Fibroblast of gingiva (primary cell): ENCODE results near the gene AMBP.
"Not testable (repeated sequence)": the region's sequence is repeated elsewhere in the genome, so short reads cannot be mapped to it uniquely, and the experiment has no call there.

ENCODE experiments used
- DNase-seq: peaks from one replicate; pipeline ENCODE4 v3.0.0-alpha.2; 2011; ENCODE audit warnings: low read depth

The AMBP gene

GRCh38 chr9:114050646-114051045 is 27.5 kb downstream of the AMBP start:
- no peak for DNase-seq

- DNase-seq, result no peak
Observed at GRCh38 chr9:114050226-114050568, 27.9 kb downstream of the AMBP start.

DNA sequence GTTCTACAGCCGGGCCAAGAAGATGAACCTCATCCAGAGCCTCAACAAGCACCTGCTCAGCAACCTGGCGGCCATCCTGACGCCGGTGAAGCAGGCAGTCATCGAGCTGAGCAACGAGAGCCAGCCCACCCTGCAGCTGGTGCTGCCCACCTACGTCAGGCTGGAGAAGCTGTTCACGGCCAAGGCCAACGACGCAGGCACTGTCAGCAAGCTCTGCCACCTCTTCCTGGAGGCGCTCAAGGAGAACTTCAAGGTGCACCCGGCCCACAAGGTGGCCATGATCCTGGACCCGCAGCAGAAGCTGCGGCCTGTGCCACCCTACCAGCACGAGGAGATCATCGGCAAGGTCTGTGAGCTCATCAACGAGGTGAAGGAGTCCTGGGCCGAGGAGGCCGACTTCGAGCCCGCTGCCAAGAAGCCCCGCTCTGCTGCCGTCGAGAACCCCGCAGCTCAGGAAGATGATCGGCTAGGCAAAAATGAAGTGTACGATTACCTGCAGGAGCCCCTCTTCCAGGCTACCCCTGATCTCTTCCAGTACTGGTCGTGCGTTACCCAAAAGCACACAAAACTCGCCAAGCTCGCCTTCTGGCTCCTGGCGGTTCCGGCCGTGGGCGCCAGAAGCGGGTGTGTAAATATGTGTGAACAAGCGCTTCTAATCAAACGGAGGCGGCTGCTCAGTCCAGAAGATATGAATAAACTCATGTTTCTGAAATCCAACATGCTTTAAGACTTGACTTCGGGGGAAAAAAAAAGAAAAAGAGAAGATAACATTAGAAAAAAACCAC is 28.5 kb downstream of the AMBP start:
- no peak for DNase-seq

GRCh38 chr9:114048533-114049415 is 29.3 kb downstream of the AMBP start:
- no peak for DNase-seq

- DNase-seq, result no peak
Observed at GRCh38 chr9:114047717-114048116, 30.4 kb downstream of the AMBP start.

DNA sequence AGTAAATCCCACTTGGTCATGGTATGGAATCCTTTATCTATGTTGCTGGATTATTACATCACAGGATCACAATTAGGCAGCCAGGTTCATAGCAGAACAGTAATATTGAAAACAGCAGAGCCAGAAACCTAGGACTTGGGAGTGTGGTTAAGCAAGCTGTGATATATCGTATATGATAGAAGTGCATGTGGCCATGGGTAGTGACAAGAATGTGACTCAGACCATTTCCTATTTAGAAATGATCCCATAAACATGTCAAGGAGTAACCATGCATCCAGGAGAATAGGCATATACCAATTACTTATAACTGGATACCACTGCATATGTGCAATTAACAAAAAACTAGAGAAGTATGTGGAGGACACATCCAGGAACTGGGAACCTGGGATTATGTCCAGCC is 31.2 kb downstream of the AMBP start:
- DNase-seq, result no peak

DNA sequence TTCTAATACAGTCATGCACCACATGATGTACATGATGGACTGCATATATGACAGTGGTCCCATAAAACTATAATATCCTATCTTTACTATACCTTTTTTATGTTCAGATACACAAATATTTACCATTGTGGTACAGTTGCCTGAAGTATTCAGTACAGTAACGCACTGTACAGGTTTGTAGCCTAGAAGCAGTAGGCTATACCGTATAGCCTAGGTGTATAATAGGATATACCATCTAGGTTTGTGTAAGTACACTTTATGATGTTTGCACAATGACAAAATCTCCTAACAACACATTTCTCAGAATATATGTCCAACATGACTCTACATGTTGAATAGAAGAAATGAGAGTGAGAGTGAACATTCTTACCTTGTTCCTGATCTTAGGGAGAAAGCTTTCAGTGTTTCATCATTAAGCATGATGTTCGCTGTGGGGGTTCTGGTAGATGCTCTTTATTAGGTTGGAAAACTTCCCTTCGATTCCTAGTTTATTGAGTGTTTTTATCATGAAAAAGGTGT is 31.8 kb downstream of the AMBP start:
- DNase-seq, result no peak

- DNase-seq, result not testable (repeated sequence)
Observed at GRCh38 chr9:114043660-114044059, 34.4 kb downstream of the AMBP start.

- no peak for DNase-seq
Observed at GRCh38 chr9:114039484-114039883, 38.6 kb downstream of the AMBP start.

- DNase-seq, result no peak
Observed at GRCh38 chr9:114038724-114039313, 39.3 kb downstream of the AMBP start.

GRCh38 chr9:114037961-114038723 is 40.0 kb downstream of the AMBP start:
- DNase-seq, result no peak

- no peak for DNase-seq
Observed at GRCh38 chr9:114037249-114037648, 40.9 kb downstream of the AMBP start.

- no peak for DNase-seq
Observed at GRCh38 chr9:114035845-114036801, 42.0 kb downstream of the AMBP start.

- DNase-seq, result no peak
Observed at GRCh38 chr9:114035221-114035844, 42.8 kb downstream of the AMBP start.

DNA sequence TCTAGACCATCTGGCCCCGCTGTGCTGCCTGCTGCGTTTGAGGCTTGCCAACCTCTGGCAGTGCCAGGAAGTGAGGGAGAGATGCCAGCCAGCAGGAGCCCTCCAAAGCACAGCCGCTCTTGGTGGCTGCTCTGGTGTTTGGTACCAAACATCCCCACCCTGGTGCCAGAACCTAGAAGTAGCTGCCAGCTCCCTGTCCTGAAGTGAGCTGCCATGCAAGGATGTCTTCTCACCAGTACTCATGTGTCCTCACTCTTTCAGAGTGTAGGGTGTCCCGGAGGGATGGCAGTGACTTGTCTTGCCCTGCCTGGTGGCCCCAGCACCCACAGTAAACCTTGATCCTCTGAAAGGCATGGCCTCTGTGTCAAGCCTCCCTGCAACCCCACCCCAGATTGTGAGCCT is 43.4 kb downstream of the AMBP start:
- no peak for DNase-seq

DNA sequence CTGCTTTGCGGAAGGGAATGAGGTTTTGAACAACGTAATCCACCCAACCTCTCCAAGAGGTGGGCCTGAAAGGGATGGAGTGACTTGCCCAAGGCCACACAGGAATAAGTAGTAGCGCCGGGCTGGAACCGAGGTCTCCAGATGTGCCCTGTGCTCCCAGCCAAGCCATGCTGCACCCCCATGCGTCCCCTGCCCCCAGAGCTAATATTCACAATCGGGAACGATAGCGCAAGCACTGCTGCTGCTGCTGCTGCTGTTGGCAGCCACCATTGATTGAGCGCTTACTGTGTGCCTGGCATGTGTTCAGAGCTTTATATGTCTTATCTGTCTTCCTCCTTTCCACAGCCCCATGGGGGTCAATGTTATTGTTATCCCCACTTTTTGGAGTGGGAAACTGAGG is 43.9 kb downstream of the AMBP start:
- no peak for DNase-seq

DNA sequence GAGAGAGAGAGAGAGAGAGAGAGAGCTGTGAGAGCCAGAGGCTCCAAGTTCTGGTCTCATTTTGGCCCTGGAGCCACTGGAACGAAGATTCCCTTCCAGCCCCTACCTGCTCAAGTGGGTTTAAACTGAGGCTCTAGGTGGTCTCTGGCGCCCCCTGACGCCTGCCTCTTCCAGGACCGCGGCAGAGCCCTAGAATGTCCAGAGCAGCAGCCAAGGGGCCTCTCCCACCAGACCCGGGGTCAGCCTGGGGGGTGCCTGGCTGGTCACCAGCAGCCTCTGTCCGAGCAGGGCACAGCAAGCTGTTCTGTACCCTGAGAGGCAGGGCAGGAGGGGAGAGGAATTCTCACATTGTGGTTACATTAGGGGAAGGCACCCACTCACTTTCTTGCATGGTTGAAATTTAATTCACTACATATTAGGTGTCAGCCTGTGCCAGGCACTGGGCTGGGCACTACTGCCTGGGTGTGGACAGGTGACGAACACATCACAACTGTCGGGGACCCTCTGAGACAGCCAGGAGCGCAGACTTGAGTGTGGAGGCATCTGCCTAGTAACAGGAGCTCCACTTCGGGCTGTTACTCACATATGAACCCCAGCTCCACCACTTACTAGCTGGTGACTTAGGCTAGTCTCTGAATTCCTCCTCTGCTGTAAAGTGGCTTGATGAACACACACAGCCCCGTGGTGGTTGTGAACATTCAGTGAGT is 44.5 kb downstream of the AMBP start:
- DNase-seq, result no peak

GRCh38 chr9:114031948-114032840 is 45.9 kb downstream of the AMBP start:
- no peak for DNase-seq
